ENCODE measurements around the gene CHRNB2.

Gene CHRNB2

GRCh38 chr1:154629061-154629674, 61.6 kb downstream of the CHRNB2 start:
- no peak overlapping the region for H4K8ac ChIP-seq (ENCODE audit: low read length)
- peaks cover 0 to 3% of the 10 kb centered on the region in 2 experiments for H3K36me3 ChIP-seq (ENCODE audit: control insufficient read depth in 1 of 2, insufficient read depth in 2 of 2, low read depth in 1 of 2, low read length in 2 of 2)
- H2BK15ac ChIP-seq (ENCODE audit: low read depth, poor library complexity, severe bottlenecking) = no peak overlapping the region
- H2AFZ ChIP-seq (ENCODE audit: low read depth, low read length) = no peak overlapping the region
- H3K23ac ChIP-seq (ENCODE audit: low read length in 2 of 2) = no peak overlapping the region
- no peaks in the 10 kb centered on the region for H3K79me1 ChIP-seq (replicated peaks; ENCODE audit: low read length, poor library complexity, severe bottlenecking)
- no peak overlapping the region for H2AK5ac ChIP-seq (ENCODE audit: low read length, severe bottlenecking)
- no peak overlapping the region for H4K91ac ChIP-seq (ENCODE audit: low read length)
- H3K14ac ChIP-seq (ENCODE audit: low read length in 2 of 2) = no peak overlapping the region
- peaks cover 3 to 9% of the 10 kb centered on the region in 2 experiments for H3K27me3 ChIP-seq (ENCODE audit: control insufficient read depth in 1 of 2, insufficient read depth in 1 of 2, low read length in 2 of 2)
- H2BK120ac ChIP-seq (ENCODE audit: low read depth, low read length) = no peak overlapping the region
- no CpG with 5 or more reads among the region's 1 CpG for WGBS
- H3K4me2 ChIP-seq (ENCODE audit: low read length, poor library complexity, severe bottlenecking) = no peak overlapping the region
- no peak overlapping the region for H3K4me3 ChIP-seq (ENCODE audit: insufficient read depth in 1 of 2, low read depth in 1 of 2, low read length in 2 of 2)
- H3K27ac ChIP-seq (ENCODE audit: low read length, poor library complexity, severe bottlenecking) = no peak overlapping the region
- DNase-seq = peak; percentile 52
- no peak overlapping the region for H3K9ac ChIP-seq (ENCODE audit: low read length)
- no peak overlapping the region for H3K18ac ChIP-seq (ENCODE audit: low read depth in 1 of 2, low read length in 2 of 2)
- H3K4me1 ChIP-seq (ENCODE audit: control insufficient read depth, insufficient read depth, low read depth, low read length) = peaks cover 2% of the 10 kb centered on the region
- H2BK5ac ChIP-seq (ENCODE audit: low read depth, low read length, poor library complexity, severe bottlenecking) = no peak overlapping the region
- no peak overlapping the region for H2BK12ac ChIP-seq (ENCODE audit: low read length in 2 of 2)
- H3K4ac ChIP-seq (ENCODE audit: low read depth in 1 of 2, low read length in 2 of 2) = no peak overlapping the region
- H3K9me3 ChIP-seq (ENCODE audit: control insufficient read depth, low read length) = peaks cover 3% of the 10 kb centered on the region
